A549 (cell line): ENCODE data around the gene ROR2.

ENCODE experiments used
- CEBPB ChIP-seq, 2 experiments: fragments of >200 bp in 1 of 2; sonication (Bioruptor Twin) in 1 of 2; formaldehyde crosslinking in 1 of 2; IDR thresholded peaks; 2 replicates each; pipeline ENCODE4 v1.6.1; 2012 to 2016
- CHD2 ChIP-seq: fragments of 150-350 bp; IDR thresholded peaks from 2 replicates; pipeline ENCODE4 v1.6.1; 2014; ENCODE audit warnings: low read length; ENCODE audit not compliant: partially characterized antibody
- MYC ChIP-seq: IDR thresholded peaks from 2 replicates; pipeline ENCODE4 v1.6.1; 2012; ENCODE audit warnings: mild to moderate bottlenecking, inconsistent platforms, low read length, improper control_type of control experiment, borderline replicate concordance
- POLR2A ChIP-seq: IDR thresholded peaks from 2 replicates; pipeline ENCODE4 v1.6.1; 2012; ENCODE audit warnings: mild to moderate bottlenecking, low read length
- RAD21 ChIP-seq, 2 experiments: fragments of >200 bp in 1 of 2; sonication (Bioruptor Twin) in 1 of 2; formaldehyde crosslinking in 1 of 2; IDR thresholded peaks in 1 of 2; conservative IDR thresholded peaks in 1 of 2; 2 replicates in 1 of 2; 3 replicates in 1 of 2; pipeline ENCODE4 v1.6.1; 2012 to 2018; ENCODE audit warnings: inconsistent platforms in 1 of 2
- TF ChIP-seq, protein P1 (sequence below): fragments of 250-450 bp; sonication (Bioruptor Pico); IDR thresholded peaks from 2 replicates; pipeline ENCODE4 v1.5.0; 2021; ENCODE audit warnings: mild to moderate bottlenecking, moderate library complexity, borderline replicate concordance
- TF ChIP-seq, protein P2 (sequence below): fragments of >200 bp; sonication (Bioruptor Twin); formaldehyde crosslinking; IDR thresholded peaks from 3 replicates; pipeline ENCODE4 v1.5.1; 2016
- TF ChIP-seq, protein P3 (sequence below): fragments of 450-650 bp; IDR thresholded peaks from 2 replicates; pipeline ENCODE4 v1.6.1; 2014; ENCODE audit warnings: antibody characterized with exemption
- TF ChIP-seq, protein P4 (sequence below): IDR thresholded peaks from 2 replicates; pipeline ENCODE4 v1.6.1; 2012

DNA sequence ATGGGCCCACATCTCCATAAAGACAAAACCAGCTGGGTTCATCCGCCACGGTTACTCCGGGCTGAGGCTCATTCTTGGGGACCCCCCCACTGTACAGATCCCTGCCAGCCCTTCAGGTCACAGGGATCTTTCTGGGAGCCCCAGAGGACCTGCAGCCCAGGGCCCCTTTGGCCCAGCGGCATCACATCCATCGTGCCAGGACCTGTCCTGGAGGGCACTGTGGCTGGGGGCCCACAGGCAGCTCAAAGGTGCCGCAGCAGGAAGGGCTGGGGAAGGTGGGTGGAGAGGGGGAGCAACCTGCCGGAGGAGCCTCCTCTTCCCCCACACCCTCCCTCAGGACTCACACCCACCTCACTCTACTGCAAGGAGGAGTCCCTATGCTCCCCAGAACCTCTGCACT lies 252.8 kb downstream of the ROR2 start:
- TF ChIP-seq, protein P1, sequence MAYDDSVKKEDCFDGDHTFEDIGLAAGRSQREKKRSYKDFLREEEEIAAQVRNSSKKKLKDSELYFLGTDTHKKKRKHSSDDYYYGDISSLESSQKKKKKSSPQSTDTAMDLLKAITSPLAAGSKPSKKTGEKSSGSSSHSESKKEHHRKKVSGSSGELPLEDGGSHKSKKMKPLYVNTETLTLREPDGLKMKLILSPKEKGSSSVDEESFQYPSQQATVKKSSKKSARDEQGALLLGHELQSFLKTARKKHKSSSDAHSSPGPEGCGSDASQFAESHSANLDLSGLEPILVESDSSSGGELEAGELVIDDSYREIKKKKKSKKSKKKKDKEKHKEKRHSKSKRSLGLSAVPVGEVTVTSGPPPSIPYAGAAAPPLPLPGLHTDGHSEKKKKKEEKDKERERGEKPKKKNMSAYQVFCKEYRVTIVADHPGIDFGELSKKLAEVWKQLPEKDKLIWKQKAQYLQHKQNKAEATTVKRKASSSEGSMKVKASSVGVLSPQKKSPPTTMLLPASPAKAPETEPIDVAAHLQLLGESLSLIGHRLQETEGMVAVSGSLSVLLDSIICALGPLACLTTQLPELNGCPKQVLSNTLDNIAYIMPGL (CRISPR knock-in tag): no peak
- TF ChIP-seq CHD2: no peak
- no peak for TF ChIP-seq RAD21 (conservative IDR thresholded peaks at IDR 0.05 in 1 of 2, IDR thresholded peaks at IDR 0.05 in 1 of 2)
- no peak for TF ChIP-seq POLR2A
- TF ChIP-seq, protein P2, sequence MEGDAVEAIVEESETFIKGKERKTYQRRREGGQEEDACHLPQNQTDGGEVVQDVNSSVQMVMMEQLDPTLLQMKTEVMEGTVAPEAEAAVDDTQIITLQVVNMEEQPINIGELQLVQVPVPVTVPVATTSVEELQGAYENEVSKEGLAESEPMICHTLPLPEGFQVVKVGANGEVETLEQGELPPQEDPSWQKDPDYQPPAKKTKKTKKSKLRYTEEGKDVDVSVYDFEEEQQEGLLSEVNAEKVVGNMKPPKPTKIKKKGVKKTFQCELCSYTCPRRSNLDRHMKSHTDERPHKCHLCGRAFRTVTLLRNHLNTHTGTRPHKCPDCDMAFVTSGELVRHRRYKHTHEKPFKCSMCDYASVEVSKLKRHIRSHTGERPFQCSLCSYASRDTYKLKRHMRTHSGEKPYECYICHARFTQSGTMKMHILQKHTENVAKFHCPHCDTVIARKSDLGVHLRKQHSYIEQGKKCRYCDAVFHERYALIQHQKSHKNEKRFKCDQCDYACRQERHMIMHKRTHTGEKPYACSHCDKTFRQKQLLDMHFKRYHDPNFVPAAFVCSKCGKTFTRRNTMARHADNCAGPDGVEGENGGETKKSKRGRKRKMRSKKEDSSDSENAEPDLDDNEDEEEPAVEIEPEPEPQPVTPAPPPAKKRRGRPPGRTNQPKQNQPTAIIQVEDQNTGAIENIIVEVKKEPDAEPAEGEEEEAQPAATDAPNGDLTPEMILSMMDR: no peak
- TF ChIP-seq, protein P3, sequence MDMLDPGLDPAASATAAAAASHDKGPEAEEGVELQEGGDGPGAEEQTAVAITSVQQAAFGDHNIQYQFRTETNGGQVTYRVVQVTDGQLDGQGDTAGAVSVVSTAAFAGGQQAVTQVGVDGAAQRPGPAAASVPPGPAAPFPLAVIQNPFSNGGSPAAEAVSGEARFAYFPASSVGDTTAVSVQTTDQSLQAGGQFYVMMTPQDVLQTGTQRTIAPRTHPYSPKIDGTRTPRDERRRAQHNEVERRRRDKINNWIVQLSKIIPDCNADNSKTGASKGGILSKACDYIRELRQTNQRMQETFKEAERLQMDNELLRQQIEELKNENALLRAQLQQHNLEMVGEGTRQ: no peak
- TF ChIP-seq MYC: no peak
- TF ChIP-seq, protein P4, sequence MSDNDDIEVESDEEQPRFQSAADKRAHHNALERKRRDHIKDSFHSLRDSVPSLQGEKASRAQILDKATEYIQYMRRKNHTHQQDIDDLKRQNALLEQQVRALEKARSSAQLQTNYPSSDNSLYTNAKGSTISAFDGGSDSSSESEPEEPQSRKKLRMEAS: no peak
- no peak for TF ChIP-seq CEBPB (IDR thresholded peaks at IDR 0.05)
